H1 (cell line): ENCODE data around the gene MAP7. TPM values are rescaled to one million over a fixed set of nuclear protein-coding genes. Genes with fewer than 3 reads are reported as not detected.

ENCODE experiments used
- CTCF ChIA-PET: fragments of 300-600 bp; sonication (Branson Sonifier 250); formaldehyde crosslinking; loops from one replicate; lab custom pipeline; 2021; ENCODE audit not compliant: partially characterized antibody; lab: Charles Lee
- POLR2A ChIA-PET: fragments of 300-600 bp; sonication (Branson Sonifier 250); formaldehyde crosslinking; loops from one replicate; lab custom pipeline; 2021; ENCODE audit warnings: inconsistent platforms; ENCODE audit not compliant: partially characterized antibody; lab: Charles Lee
- DNase-seq, 2 experiments: peaks; one replicate each; pipeline versions ENCODE4 v3.0.0 to v3.0.0-alpha.2; 2010 to 2022; ENCODE audit warnings: low spot score in 2 of 2, low read depth in 1 of 2, mixed read lengths in 1 of 2
- FAIRE-seq: peaks from 2 replicates; lab custom pipeline; 2011; peaks lifted over from hg19 to GRCh38; lab: Jason Lieb, UNC
- H2AFZ ChIP-seq: 2 replicates; pipeline ENCODE4 v1.8.1; 2012; ENCODE audit warnings: low read length, inconsistent platforms
- H2AK5ac ChIP-seq: 2 replicates; pipeline ENCODE4 v1.6.1; 2013; ENCODE audit warnings: low read depth, low read length
- H2BK120ac ChIP-seq: replicated peaks from 2 replicates; pipeline ENCODE3; 2013; ENCODE audit warnings: low read depth, low read length, inconsistent platforms
- H2BK12ac ChIP-seq: 2 replicates; pipeline ENCODE4 v1.6.1; 2013; ENCODE audit warnings: low read depth, low read length
- H2BK15ac ChIP-seq: 2 replicates; pipeline ENCODE4 v1.6.1; 2013; ENCODE audit warnings: low read length
- H2BK20ac ChIP-seq: 2 replicates; pipeline ENCODE4 v1.6.1; 2013; ENCODE audit warnings: low read length
- H2BK5ac ChIP-seq: 2 replicates; pipeline ENCODE4 v1.6.1; 2013; ENCODE audit warnings: low read depth, low read length
- H3K14ac ChIP-seq: 2 replicates; pipeline ENCODE4 v1.6.1; 2013; ENCODE audit warnings: inconsistent platforms; ENCODE audit not compliant: insufficient read length
- H3K18ac ChIP-seq: 2 replicates; pipeline ENCODE4 v1.6.1; 2013; ENCODE audit warnings: low read length; ENCODE audit errors: extremely low read depth
- H3K23ac ChIP-seq: 2 replicates; pipeline ENCODE4 v1.6.1; 2013; ENCODE audit warnings: inconsistent platforms; ENCODE audit not compliant: insufficient read length
- H3K23me2 ChIP-seq: 2 replicates; pipeline ENCODE4 v1.6.1; 2013; ENCODE audit warnings: low read depth, low read length
- H3K27ac ChIP-seq: 2 replicates; pipeline ENCODE4 v1.6.1; 2011; ENCODE audit warnings: low read depth, low read length, inconsistent platforms
- H3K27me3 ChIP-seq, 4 experiments: replicated peaks in 1 of 4; 1 replicate in 1 of 4; 2 replicates in 3 of 4; pipeline versions ENCODE4 v1.6.1 to v1.8.1; 2011 to 2013; ENCODE audit warnings: low read length in 3 of 4, mild to moderate bottlenecking in 3 of 4, inconsistent platforms in 2 of 4, mixed read lengths in 2 of 4, moderate library complexity in 1 of 4; ENCODE audit not compliant: control insufficient read depth in 3 of 4, insufficient read depth in 3 of 4; ENCODE audit errors: extremely low read depth in 1 of 4
- H3K36me3 ChIP-seq, 4 experiments: 2 replicates each; pipeline versions ENCODE4 v1.6.1 to v1.8.1; 2011 to 2013; ENCODE audit warnings: mild to moderate bottlenecking in 4 of 4, low read length in 3 of 4, moderate library complexity in 2 of 4, control low read depth in 1 of 4, inconsistent platforms in 1 of 4; ENCODE audit not compliant: insufficient read depth in 4 of 4, control insufficient read depth in 2 of 4
- H3K4ac ChIP-seq: replicated peaks from 2 replicates; pipeline ENCODE3; 2013; ENCODE audit warnings: low read length, low read depth, mixed read lengths, inconsistent platforms; ENCODE audit not compliant: insufficient read length
- H3K4me1 ChIP-seq, 4 experiments: replicated peaks in 1 of 4; 1 replicate in 1 of 4; 2 replicates in 3 of 4; pipeline versions ENCODE4 v1.6.1 to v1.8.1; 2011 to 2013; ENCODE audit warnings: low read length in 3 of 4, inconsistent platforms in 2 of 4, mixed read lengths in 1 of 4; ENCODE audit not compliant: insufficient read depth in 4 of 4, control insufficient read depth in 3 of 4
- H3K4me2 ChIP-seq, 2 experiments: 2 replicates each; pipeline versions ENCODE4 v1.6.1 to v1.8.1; 2011 to 2013; ENCODE audit warnings: low read depth in 2 of 2, low read length in 2 of 2, control low read depth in 1 of 2, inconsistent platforms in 1 of 2, mild to moderate bottlenecking in 1 of 2; ENCODE audit not compliant: insufficient read depth in 1 of 2
- H3K4me3 ChIP-seq, 4 experiments: fragments of 200-600, 300-600 bp in 1 of 4; sonication (generic), shearing (Covaris generic), sonication (Bioruptor Twin) in 1 of 4; 2 replicates each; pipeline versions ENCODE4 v1.5.1 to v1.8.1; 2011 to 2016; ENCODE audit warnings: low read length in 4 of 4, low read depth in 3 of 4, control low read depth in 2 of 4, inconsistent platforms in 2 of 4, mild to moderate bottlenecking in 2 of 4, mixed read lengths in 1 of 4, moderate library complexity in 1 of 4; ENCODE audit not compliant: insufficient read depth in 2 of 4; ENCODE audit errors: extremely low read depth in 1 of 4
- H3K56ac ChIP-seq: replicated peaks from 2 replicates; pipeline ENCODE3; 2013; ENCODE audit warnings: low read depth, mild to moderate bottlenecking, mixed read lengths, low read length, inconsistent platforms; ENCODE audit not compliant: insufficient read length
- H3K79me1 ChIP-seq: 2 replicates; pipeline ENCODE4 v1.6.1; 2013; ENCODE audit warnings: low read depth, low read length, control low read depth
- H3K79me2 ChIP-seq, 2 experiments: 2 replicates each; pipeline versions ENCODE4 v1.6.1 to v1.8.1; 2012 to 2013; ENCODE audit warnings: low read length in 2 of 2, mild to moderate bottlenecking in 2 of 2, inconsistent platforms in 1 of 2; ENCODE audit not compliant: insufficient read depth in 2 of 2, control insufficient read depth in 1 of 2
- H3K9ac ChIP-seq, 4 experiments: replicated peaks in 1 of 4; 1 replicate in 1 of 4; 2 replicates in 3 of 4; pipeline versions ENCODE4 v1.6.1 to v1.8.1; 2011 to 2013; ENCODE audit warnings: low read depth in 3 of 4, low read length in 3 of 4, control low read depth in 2 of 4, mild to moderate bottlenecking in 2 of 4, moderate library complexity in 2 of 4, inconsistent platforms in 1 of 4; ENCODE audit errors: extremely low read depth in 1 of 4
- H3K9me3 ChIP-seq, 2 experiments: 2 replicates each; pipeline versions ENCODE4 v1.6.1 to v1.8.1; 2012 to 2013; ENCODE audit warnings: mild to moderate bottlenecking in 2 of 2, moderate library complexity in 2 of 2, control low read depth in 1 of 2, inconsistent platforms in 1 of 2, low read depth in 1 of 2, low read length in 1 of 2, mixed read lengths in 1 of 2; ENCODE audit not compliant: insufficient read depth in 2 of 2
- H4K20me1 ChIP-seq, 2 experiments: replicated peaks in 1 of 2; 2 replicates each; pipeline versions ENCODE3 to v1.8.1; 2011 to 2013; ENCODE audit warnings: inconsistent platforms in 2 of 2, low read length in 2 of 2, mild to moderate bottlenecking in 1 of 2; ENCODE audit not compliant: insufficient read depth in 2 of 2, control insufficient read depth in 1 of 2
- H4K5ac ChIP-seq: 2 replicates; pipeline ENCODE4 v1.6.1; 2013; ENCODE audit warnings: low read length, low read depth, mixed read lengths, inconsistent platforms; ENCODE audit not compliant: insufficient read length
- H4K8ac ChIP-seq: 2 replicates; pipeline ENCODE4 v1.8.0; 2013; ENCODE audit warnings: mild to moderate bottlenecking, moderate library complexity, low read length, inconsistent platforms; ENCODE audit not compliant: insufficient read depth; ENCODE audit errors: extremely low read depth
- H4K91ac ChIP-seq: replicated peaks from 2 replicates; pipeline ENCODE3; 2013; ENCODE audit warnings: low read length, mixed read lengths, inconsistent platforms; ENCODE audit not compliant: insufficient read length
- EP300 ChIP-seq, 2 experiments: IDR thresholded peaks; 1 replicate in 1 of 2; 2 replicates in 1 of 2; pipeline ENCODE4 v1.6.1; 2011 to 2012; ENCODE audit warnings: low read depth in 2 of 2, low read length in 2 of 2, mild to moderate bottlenecking in 2 of 2, borderline replicate concordance in 1 of 2, inconsistent platforms in 1 of 2, moderate library complexity in 1 of 2
- FOSL1 ChIP-seq: IDR thresholded peaks from 2 replicates; pipeline ENCODE4 v1.6.1; 2011; ENCODE audit warnings: mild to moderate bottlenecking, low read depth, low read length, moderate library complexity; ENCODE audit not compliant: insufficient read depth
- KDM1A ChIP-seq: fragments of 200-600, 300-600 bp; sonication (generic); IDR thresholded peaks from 2 replicates; pipeline ENCODE4 v1.7.1; 2016; ENCODE audit warnings: mild to moderate bottlenecking, low read length, borderline replicate concordance
- RBBP5 ChIP-seq: IDR thresholded peaks from 2 replicates; pipeline ENCODE4 v1.7.1; 2012; ENCODE audit warnings: low read depth, mild to moderate bottlenecking, inconsistent platforms, low read length, moderate library complexity, borderline replicate concordance
- TAF1 ChIP-seq: IDR thresholded peaks from 2 replicates; pipeline ENCODE4 v1.6.1; 2011; ENCODE audit warnings: mild to moderate bottlenecking, low read depth, low read length
- TAF7 ChIP-seq: optimal IDR thresholded peaks from 2 replicates; pipeline ENCODE3; 2011; ENCODE audit warnings: low read depth, mild to moderate bottlenecking, inconsistent platforms, low read length, moderate library complexity, borderline replicate concordance
- WGBS, 2 experiments: shearing (Covaris generic) in 1 of 2; methylation state at CpG; one replicate each; pipeline versions ENCODE4 v1.1.6 to v1.1.7; 2013 to 2015; ENCODE audit warnings: low lambda C conversion rate in 2 of 2, mixed read lengths in 2 of 2, inconsistent platforms in 1 of 2, low coverage in 1 of 2, missing lambda C conversion rate in 1 of 2; ENCODE audit not compliant: insufficient replicate concordance in 2 of 2, insufficient coverage in 1 of 2, insufficient read length in 1 of 2; ENCODE audit errors: extremely low coverage in 1 of 2, missing lambda C conversion rate in 1 of 2; 5-methylcytosine and 5-hydroxymethylcytosine counted together
- polyA plus RNA-seq, 7 experiments: library from polyadenylated mRNA; depleted of rRNA in 3 of 7; stranded (reverse) in 5 of 7; unstranded in 2 of 7; fragments of >200 nt in 5 of 7; fragments of 200-250 nt in 2 of 7; gene quantifications; 1 replicate in 5 of 7; 2 replicates in 1 of 7; 4 replicates in 1 of 7; pipeline versions ENCODE4 v1.2.1 to v1.2.3, GENCODE V29; 2011 to 2013; ENCODE audit warnings: missing spikeins in 2 of 7, mixed read lengths in 2 of 7
- total RNA-seq: library from RNA; stranded (reverse); fragmentation: NEBNext Ultra II Directional; extraction: Animal tissue kit (Norgen Biotek cat#: 25700); gene quantifications from 2 replicates; pipeline ENCODE4 v1.2.1, GENCODE V29; 2021

The MAP7 gene
- total and polyA plus RNA-seq, 2 of the 8 experiments (the other 6 are each of a cell fraction or from before 2014, with no cell fraction given), result 13.5 to 66.9 TPM

DNA sequence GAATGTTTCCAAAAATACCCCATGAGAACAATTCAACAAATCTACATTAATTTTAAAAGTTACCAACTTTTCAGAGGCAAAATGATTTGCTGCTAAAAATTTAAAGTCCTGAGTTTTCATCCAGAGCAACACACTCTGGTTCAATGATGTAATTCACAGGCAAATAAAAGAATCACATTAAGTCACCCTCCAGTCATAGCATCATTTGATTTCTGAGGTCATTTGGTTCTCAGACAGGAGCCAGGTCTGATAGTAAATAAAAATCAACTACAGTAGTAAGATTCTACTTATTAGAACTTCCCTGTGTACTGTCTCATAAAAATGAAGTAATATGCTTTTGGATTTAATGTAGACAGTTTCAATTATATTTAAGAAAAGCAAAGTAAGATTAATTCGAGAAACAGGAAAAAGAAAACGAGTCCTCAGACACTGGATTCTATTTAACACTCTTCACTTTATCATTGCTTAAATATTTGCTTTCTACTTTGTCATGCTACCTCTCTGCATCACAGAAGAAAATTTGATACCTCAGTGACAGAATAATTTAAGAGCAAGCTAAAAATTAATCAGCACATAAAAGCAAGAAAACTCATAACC, 25.8 kb downstream of the MAP7 start:
- Histone ChIP-seq H3K36me3 (no peaks in the 10 kb centered on the region), H2BK15ac (no peak overlapping the region), H3K4me3 (no peak overlapping the region), H3K4me2 (0 out of 4 replicates have a peak overlapping the region, but pooled peaks of 1 of the 2 experiments have one; percentile 43), H4K5ac (no peak overlapping the region), H3K18ac (no peak overlapping the region), H3K23ac (no peak overlapping the region), H2BK120ac (no peak overlapping the region), H4K20me1 (peaks cover 0 to 10% of the 10 kb centered on the region in 2 experiments), H3K4me1 (peaks cover 18 to 36% (median 29%) of the 10 kb centered on the region in 4 experiments), H2BK5ac (no peak overlapping the region), H4K91ac (no peak overlapping the region), H3K9ac (no peak overlapping the region), H3K4ac (no peak overlapping the region), H4K8ac (no peak overlapping the region), H2AFZ (no peak overlapping the region), H2BK12ac (no peak overlapping the region), H3K56ac (no peak overlapping the region), H3K27me3 (no peaks in the 10 kb centered on the region), H2BK20ac (no peak overlapping the region), H3K79me1 (peaks cover 18% of the 10 kb centered on the region), H3K23me2 (peaks cover 1% of the 10 kb centered on the region; the same call in 1 of the 2 replicates), H3K79me2 (peaks cover 8 to 91% of the 10 kb centered on the region in 2 experiments; a peak in 3 of 4 replicates), H2AK5ac (no peak overlapping the region), H3K14ac (no peak overlapping the region), H3K27ac (no peak overlapping the region), H3K9me3 (no peaks in the 10 kb centered on the region)
- no peak for TF ChIP-seq RBBP5
- TF ChIP-seq TAF1, result no peak
- TF ChIP-seq EP300 (IDR thresholded peaks at IDR 0.05; ENCODE audit: borderline replicate concordance in 1 of 2, low read depth in 2 of 2, low read length in 2 of 2), result no peak
- no peak for TF ChIP-seq TAF7
- no peak for TF ChIP-seq FOSL1
- no peak for TF ChIP-seq KDM1A
- ChIA-PET POLR2A (no interaction called here), CTCF (interaction anchor here (0.9 to 4.6 kb wide), 7 partner anchors 9 to 90 kb away, joined by 3 to 22 read pairs (median 8); partner anchors contain the start of gene MAP7)
- WGBS, 2 experiments, result 85% methylated on average over 2 of the region's 2 CpGs; no CpG with 5 or more reads in 1 of the 2 experiments
- FAIRE-seq, result no peak
- no peak for DNase-seq
